Uterus (tissue), 2 donors: ENCODE measurements around the gene G6PC2.

Source experiments
- POLR2A ChIP-seq, 2 donors: fragments of 450-650 bp; IDR thresholded peaks; one replicate each; pipeline ENCODE4 v1.6.1; 2016; ENCODE audit warnings: antibody characterized with exemption in 2 of 2, mild to moderate bottlenecking in 1 of 2, moderate library complexity in 1 of 2
- TF ChIP-seq, protein P1 (sequence below), 4 experiments: fragments of 200-600 bp in 2 of 4; fragments of 450-650 bp in 2 of 4; sonication (generic) in 2 of 4; IDR thresholded peaks; one replicate each; pipeline ENCODE4 v1.5.1; 2016 to 2019; ENCODE audit warnings: antibody characterized with exemption in 4 of 4, mild to moderate bottlenecking in 2 of 4, moderate library complexity in 1 of 4

DNA sequence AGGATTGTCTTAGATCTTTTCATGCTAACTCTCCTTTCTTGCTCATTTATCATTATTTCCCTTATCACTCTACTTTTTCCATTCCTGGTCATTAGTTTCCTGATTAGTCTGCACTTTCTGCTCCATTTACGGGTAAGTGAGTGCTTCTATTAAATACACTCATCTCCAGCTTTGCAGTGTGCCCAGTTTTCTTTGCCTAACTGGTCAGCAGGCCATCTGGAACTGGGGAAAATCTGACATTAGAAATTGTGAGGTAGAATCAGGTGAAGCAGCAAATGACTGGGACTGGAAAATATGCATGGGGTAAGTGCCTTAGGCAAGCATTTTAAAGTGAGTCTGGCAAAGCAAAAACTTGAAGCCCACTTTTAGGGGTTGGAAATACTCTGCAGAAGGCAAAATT, 29.2 kb downstream of the G6PC2 start:
- TF ChIP-seq, protein P1, sequence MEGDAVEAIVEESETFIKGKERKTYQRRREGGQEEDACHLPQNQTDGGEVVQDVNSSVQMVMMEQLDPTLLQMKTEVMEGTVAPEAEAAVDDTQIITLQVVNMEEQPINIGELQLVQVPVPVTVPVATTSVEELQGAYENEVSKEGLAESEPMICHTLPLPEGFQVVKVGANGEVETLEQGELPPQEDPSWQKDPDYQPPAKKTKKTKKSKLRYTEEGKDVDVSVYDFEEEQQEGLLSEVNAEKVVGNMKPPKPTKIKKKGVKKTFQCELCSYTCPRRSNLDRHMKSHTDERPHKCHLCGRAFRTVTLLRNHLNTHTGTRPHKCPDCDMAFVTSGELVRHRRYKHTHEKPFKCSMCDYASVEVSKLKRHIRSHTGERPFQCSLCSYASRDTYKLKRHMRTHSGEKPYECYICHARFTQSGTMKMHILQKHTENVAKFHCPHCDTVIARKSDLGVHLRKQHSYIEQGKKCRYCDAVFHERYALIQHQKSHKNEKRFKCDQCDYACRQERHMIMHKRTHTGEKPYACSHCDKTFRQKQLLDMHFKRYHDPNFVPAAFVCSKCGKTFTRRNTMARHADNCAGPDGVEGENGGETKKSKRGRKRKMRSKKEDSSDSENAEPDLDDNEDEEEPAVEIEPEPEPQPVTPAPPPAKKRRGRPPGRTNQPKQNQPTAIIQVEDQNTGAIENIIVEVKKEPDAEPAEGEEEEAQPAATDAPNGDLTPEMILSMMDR (IDR thresholded peaks at IDR 0.05) = no peak
- TF ChIP-seq POLR2A (IDR thresholded peaks at IDR 0.05) = no peak
